OCI-LY1 (cell line): ENCODE data around the gene GSPT1.

Experiments
- EZH2 ChIP-seq: fragments of 200-600 bp; sonication (generic), shearing (Covaris generic); IDR thresholded peaks from 2 replicates; pipeline ENCODE4 v1.8.0; 2017; ENCODE audit warnings: borderline replicate concordance, mixed run types, mild to moderate bottlenecking, antibody characterized with exemption, low read length, moderate library complexity, mixed read lengths
- TF ChIP-seq, protein P1 (sequence below): fragments of 200-600 bp; sonication (generic), shearing (Covaris generic); IDR thresholded peaks from 2 replicates; pipeline ENCODE4 v1.5.1; 2017; ENCODE audit warnings: mild to moderate bottlenecking, antibody characterized with exemption, low read length, moderate library complexity, mixed read lengths

DNA sequence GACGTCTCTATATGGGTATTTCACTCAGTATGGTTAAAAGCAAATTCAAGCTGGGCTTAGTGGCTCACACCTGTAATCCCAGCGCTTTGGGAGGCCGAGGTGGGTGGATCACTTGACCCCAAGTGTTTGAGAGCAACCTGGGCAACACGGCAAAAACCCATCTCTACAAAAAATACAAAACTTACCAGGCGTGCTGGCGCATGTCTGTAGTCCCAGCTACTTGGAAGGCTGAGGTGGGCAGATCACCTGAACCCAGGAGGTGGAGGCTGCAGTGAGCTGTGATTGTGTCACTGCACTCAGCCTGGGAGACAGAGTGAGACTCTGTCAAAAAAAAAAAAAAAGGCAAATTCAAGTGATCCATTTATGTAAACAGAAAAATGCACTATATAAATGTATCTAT lies 48.0 kb upstream of the GSPT1 start:
- TF ChIP-seq, protein P1, sequence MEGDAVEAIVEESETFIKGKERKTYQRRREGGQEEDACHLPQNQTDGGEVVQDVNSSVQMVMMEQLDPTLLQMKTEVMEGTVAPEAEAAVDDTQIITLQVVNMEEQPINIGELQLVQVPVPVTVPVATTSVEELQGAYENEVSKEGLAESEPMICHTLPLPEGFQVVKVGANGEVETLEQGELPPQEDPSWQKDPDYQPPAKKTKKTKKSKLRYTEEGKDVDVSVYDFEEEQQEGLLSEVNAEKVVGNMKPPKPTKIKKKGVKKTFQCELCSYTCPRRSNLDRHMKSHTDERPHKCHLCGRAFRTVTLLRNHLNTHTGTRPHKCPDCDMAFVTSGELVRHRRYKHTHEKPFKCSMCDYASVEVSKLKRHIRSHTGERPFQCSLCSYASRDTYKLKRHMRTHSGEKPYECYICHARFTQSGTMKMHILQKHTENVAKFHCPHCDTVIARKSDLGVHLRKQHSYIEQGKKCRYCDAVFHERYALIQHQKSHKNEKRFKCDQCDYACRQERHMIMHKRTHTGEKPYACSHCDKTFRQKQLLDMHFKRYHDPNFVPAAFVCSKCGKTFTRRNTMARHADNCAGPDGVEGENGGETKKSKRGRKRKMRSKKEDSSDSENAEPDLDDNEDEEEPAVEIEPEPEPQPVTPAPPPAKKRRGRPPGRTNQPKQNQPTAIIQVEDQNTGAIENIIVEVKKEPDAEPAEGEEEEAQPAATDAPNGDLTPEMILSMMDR, result no peak
- TF ChIP-seq EZH2, result no peak
